HG02588 (cell line): ENCODE data around the gene SPDYE16.
"Not testable (repeated sequence)": the region's sequence is repeated elsewhere in the genome, so short reads cannot be mapped to it uniquely, and the experiment has no call there.

Experiments
- ATAC-seq: cut with Tn5 transposase; IDR thresholded peaks from one replicate; pipeline ENCODE4 v1.9.1; 2021; ENCODE audit warnings: mild to moderate bottlenecking, moderate library complexity; ENCODE audit not compliant: unreplicated experiment

SPDYE16 gene

DNA sequence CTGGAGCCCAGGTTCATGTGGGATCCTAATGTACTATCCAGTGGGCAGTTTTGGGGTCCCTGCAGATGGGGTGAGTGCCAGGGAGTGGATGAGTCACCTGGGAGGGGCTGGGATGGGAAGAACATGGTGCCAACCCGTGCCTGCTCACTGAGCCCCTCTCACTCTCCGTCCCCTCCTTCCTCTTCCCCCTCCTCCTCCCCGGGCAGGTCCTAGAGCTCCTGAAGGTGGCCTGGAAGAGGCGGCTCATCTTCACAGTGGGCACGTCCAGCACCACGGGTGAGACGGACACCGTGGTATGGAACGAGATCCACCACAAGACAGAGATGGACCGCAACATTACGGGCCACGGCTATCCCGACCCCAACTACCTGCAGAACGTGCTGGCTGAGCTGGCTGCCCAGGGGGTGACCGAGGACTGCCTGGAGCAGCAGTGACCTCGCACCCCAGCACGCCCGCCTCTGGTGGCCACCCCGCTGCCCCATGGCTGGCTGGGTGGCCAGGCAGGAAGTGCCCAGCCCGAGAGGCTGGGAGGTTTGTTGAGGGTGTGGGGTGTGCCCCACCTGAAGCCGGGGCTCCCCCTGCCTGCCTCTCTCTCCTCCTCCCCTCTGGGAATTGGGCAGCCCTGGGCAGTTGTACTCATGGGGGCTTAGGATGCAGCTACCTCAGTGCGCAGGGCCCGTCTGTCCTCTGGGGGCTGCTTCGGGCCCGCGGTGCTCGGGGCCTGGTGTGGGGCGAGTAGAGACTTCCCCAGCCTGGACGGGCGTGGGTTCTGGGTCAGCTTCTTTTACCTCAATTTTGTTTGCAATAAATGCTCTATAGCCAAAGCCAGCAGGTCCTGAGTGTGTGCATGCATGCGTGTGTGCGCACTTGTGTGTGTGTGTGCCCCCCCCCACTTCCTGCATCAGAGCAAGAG lies 37.7 kb downstream of the SPDYE16 start:
- no peak for ATAC-seq

DNA sequence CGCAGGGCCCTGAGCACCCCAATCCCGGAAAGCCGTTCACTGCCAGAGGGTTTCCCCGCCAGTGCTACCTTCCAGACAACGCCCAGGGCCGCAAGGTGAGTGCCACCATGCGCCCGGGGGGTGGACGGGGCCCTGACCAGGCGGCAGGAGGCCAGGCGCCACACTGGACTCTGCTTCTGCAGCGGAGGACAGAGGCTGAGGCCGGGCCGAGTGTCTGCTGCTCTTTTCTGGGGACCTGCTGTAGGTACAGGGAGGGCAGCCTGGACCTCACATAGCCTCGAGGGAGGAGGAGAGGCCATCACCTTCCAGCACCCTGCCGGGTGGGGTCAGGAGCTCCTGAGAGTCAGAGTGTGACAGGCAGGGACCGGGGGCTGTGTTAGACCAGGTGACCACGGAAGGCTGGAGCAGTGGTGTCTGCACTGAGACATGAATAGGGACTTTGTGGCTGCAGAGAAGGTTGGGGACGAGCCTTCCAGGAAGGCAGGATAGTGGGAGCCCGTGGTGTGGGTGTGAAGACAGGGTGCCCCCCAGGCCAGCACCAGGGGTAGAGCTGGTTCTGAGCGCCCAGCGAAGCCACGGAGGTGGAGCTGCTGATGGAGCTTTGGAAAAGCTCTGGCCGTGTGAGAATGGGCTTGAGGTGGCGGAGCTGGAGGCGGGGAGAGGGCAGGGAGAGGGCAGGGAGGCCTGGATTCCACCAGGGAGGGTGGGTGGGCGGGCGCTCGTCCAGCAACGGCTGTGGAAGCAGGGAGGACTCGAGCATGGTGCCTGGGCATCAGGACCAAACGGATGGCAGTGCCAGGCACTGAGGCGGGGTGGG lies 38.5 kb downstream of the SPDYE16 start:
- not testable (repeated sequence) for ATAC-seq

DNA sequence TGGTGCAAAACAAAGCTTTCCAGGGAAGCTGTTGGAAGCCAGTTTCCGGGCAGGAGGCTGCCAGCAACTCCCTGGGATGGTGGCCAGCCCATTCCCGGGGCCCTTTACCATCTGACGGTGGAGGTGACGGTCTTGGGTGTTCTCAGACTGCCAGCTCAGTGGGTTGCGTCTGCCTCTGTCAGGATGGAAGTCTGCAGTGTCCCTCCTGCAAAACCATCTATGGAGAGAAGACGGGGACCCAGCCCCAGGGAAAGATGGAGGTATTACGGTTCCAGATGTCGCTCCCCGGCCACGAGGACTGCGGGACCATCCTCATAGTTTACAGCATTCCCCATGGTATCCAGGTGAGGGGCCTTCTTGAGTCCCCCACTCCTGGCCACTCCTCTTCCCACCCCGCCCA lies 39.9 kb downstream of the SPDYE16 start:
- ATAC-seq = not testable (repeated sequence)

DNA sequence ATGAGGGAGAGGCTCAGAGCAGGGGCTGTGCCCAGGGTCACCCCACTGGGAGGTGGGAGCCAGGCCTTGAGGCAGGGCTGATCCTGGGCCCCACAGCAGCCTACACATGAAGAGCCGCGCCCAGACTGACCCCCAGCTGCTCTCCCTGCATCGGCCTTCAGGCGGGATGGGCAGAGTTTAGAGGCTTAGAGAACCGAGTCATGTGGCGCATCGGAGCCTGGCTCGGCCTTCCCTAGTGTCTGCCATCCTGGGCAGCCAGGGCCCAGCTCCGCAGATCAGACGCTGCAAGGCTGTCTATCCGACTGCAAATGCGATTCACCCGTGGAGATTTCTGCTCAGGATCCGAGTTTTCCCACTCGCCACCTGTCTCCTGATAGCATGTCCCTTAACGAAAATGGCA lies 40.3 kb downstream of the SPDYE16 start:
- not testable (repeated sequence) for ATAC-seq

DNA sequence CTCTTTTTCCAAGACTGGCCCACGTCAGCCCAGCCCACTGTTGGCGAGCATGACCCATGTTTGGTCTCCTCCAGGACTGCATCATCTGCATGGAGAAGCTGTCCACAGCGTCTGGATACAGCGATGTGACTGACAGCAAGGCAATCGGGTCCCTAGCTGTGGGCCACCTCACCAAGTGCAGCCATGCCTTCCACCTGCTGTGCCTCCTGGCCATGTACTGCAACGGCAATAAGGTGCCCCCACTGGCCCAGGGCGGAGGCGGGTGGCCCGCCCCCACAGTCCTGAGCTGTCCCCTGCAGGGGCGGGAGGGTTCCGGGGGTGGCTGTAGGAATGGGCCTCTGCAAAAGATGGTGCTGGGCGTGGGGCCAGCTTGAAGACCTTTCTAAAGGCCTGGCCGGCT lies 40.9 kb downstream of the SPDYE16 start:
- ATAC-seq = not testable (repeated sequence)

DNA sequence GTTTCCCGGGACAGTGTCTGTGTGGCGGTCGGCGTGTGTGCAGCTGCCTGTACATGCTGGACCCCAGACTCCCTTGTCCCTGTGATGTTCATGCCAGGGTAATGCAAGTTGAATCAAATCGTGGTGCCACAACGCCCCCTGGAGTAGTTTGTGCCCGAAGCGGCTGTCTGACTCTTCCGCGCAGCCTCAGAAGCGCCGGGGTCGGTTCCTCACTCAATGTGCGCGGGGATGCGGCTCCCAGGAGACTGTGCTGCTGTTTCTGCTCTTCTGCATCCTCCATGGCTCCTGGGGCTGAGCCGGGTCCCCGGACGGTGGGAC lies 43.2 kb downstream of the SPDYE16 start:
- ATAC-seq = not testable (repeated sequence)

DNA sequence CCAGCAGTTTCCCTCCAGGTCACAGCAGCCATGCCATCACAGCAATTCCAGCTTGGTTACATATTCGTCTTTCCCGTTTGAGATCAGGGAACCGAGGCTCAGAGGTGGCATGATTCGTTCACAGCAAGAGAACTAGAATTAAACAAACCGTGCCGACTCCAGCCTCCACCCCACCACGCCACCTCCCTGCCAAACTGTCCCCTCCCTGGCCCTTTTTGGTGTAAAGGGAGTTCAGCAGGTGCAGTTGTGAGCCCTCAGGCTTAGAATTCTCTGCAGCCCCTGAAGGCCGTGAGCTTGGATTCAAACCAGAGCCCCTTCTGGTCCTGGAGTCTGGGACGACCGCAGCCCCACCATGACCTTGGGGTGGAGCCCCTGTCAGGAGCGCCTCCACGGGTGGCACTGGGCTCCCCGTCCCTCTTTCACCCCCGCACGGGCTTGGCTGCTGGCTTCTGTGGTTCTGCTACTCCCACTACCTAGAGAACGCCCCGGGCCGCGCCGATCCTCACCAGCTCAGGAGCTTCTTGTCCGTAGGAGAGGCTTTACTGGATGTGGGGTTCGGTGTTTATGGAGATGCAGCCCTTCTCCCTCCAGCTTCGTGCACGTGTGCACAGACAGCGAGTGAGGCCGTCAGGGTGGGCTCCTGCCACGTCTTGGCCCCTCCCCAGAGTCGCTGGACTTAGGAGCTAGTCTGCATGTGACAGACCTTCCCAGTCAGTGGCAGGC lies 43.7 kb downstream of the SPDYE16 start:
- not testable (repeated sequence) for ATAC-seq

DNA sequence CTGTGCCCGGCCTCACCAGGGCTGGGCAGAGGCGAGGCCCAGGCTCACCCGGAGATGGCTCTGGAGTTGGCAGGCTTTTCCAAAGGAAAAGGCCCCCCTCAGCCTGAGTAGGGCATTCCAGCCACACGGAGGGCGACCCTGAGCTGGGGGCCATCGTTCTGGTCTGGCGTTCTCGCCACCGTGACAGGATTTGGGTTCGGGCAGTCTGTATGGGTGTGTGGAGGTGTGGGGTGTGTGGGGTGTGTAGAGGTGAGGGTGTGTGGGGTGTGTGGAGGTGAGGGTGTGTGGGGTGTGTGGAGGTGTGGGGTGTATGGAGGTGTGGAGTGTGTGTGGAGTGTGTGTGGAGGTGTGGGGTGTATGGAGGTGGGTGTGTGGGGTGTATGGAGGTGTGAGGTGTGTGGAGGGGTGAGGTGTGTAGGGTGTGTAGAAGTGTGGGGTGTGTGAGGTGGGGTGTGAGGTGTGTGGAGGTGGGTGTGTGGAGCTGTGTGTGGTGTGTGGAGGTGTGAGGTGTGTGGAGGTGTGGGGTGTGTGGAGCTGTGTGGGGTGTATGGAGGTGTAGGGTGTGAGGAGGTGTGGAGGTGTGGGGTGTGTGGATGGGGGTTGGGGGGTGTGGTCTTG lies 44.4 kb downstream of the SPDYE16 start:
- not testable (repeated sequence) for ATAC-seq

DNA sequence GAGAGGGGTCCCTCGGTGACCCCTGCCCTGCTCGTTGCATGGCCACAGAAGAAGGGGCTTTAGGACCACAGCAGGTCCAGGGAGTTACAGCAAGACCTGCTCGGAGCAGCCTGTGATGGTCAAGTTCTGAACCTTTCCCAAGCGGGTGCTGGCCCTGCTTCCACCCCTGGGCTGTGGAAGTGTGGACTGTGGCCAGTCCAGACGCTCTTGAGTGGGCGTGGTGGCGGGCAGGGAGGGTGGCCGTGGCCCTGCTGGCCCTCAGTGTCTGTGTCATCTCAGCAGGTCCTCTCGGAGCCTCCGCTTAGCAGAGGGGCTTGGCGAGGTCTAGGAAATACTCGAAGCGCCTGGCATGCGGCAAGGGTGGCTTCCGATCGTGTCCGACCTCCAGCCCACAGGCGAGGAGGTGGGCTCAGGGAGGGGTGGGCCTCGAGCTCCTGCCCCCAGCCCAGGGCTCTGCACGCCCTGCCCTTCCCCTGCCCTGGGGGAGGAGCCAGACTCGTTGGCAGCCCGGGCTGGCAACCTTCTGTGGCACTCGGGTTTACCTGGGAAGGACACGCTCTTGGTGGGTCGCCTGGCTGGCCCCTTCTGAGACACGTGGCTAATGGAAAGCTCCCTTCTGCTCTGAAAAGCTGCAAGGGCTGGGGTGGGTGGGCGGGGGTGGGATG lies 45.0 kb downstream of the SPDYE16 start:
- ATAC-seq = not testable (repeated sequence)

DNA sequence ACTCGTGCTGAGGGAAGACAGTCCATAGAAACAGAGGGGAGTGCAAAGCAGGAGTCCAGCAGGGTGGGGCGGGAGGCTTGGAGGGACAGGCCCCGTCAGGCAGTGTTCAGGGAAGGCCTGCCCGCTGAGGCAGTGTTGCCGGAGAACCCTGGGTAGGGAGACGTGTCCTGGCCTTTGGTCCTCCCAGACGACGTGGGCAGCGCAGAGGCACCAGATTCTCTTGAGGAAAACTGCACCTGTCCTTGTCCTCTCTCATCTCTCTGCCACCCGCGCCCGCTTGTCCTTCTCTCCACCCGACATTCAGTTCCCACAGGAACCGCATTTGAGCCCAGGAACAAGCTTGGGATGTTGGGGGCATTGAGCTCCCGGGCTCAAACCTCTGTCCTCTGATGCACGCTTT lies 47.4 kb downstream of the SPDYE16 start:
- ATAC-seq = not testable (repeated sequence)

DNA sequence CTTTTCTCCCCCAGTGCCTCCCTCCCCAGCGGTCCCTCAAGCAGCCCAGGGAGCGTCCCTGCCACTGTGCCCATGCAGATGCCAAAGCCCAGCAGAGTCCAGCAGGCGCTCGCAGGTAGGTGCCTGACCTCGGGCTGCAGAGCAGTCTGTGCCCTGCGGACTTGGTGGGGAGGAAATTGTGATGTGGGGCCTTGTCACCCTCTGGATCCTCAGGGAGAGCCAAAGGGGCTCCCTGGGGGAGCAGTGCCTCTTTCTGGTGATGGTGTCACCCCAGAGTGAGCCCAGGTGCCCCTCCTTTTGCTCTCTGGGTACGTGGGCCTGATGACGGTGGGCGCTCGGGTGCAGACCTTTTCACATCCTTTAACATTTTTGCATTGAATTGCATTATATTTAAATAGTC lies 51.0 kb downstream of the SPDYE16 start:
- ATAC-seq = not testable (repeated sequence)

DNA sequence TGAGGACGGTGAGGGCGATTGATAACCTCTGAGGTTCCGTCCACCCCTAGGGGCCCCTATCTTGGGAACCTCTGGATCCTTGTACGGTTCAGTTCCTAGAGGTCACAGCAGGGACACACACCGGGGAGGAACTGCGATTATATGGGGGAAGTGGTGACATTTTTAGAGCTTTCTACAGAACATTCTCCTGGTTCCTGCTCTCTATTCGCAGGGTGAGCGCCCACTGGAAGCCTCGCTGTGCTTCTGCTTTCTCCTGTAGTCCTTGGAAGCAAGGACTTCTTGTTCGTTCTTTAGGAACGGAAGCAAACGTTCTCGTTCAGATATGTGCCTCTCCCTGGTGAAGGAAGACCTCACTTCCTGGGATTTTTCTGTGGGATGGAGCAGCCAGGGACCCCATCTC lies 55.1 kb downstream of the SPDYE16 start:
- not testable (repeated sequence) for ATAC-seq

DNA sequence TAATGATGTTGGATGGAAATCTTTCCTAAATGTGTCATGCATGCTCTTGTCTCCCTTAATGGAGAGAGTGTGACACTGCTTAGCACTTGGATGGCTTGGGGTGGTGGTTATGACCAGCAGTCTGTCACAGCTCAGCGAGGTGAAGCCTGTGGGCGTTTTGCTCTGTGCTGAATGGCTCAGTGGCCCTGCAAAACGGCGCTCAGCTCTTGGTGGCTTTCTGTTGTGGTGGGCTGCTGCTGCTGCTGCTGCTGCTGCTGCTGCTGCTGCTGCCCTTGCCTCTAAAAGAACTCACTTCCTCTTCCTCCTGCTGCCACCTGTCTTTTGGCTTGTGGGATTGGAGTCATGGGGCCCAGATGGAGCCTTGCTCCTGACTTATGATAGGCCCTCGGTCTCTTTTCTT lies 56.5 kb downstream of the SPDYE16 start:
- peak; percentile 97 for ATAC-seq

DNA sequence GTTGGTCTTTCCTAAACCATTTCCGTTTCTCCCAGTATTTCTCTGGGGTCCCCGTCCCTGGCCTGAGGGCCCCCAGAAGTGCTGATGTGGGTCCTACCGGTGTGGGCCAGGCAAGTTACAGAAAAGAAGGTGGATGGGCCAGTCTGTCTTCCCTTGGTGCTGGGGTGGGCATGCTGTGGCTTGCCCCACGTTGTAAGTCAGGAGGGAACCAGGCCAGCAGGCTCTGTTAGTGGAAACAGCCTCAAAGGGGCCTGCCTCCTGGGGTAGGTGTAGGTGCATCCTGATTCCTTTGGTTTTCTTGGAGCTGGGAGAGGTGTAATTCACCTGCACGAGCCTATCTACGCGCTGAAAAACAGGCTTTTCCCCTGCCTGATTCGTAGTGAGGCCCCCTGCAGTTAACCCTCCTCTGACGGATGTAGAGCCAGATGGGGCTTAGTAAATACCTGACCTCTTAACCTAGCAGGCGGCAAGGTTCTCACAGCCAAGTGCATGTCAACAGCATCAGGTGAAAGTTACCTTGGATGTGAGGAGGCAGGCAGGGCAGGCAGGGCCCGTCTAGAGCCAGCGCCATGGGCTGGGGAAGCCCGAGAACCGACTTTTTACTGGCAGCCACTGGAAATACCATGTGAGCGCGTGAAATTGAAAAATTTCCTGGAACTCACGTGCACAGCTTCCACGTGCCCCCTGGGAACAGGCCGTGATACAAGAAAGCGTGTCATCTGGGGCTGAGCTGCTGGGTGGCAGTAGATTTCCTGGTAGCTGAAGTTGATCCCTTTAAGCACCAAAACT lies 57.1 kb downstream of the SPDYE16 start:
- peak; percentile 5 for ATAC-seq

DNA sequence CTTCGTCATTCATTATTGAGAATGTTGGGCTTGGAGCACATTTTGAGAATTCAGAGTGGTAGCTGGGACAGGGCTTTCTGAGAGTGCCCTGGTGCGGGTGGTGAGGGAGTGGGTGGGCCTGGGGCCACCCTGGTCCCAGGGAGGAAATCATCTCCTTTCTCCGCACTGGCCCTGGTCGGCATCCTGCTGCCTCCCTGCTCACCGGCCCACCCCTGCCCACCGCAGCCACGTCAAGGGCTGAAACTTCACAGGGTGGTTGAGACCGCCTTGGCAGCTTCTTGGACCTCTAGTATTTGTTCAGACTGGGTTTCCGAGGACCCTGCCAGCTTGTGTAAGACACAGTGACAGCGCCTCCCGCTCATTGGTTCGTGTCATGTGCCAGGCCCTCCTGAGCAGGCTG lies 58.6 kb downstream of the SPDYE16 start:
- ATAC-seq = not testable (repeated sequence)

DNA sequence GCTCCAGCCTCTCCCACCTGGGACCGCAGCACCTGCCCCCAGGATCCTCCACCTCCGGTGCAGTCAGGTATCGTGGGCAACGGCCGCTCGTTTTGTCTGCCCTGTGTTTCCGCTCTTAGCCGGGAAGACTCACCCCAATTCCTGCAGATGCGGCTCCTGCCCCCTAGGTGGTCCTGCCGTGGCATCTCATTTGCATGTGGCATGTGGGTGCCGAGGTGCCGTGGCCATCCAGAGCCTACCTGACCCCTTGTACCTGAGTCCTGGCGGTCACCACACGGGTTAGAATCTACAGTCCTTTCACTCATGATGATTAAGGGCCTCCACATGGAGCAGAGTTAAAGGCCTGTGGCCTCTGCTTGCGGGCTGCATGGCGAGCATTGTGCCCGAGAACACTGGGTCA lies 60.0 kb downstream of the SPDYE16 start:
- not testable (repeated sequence) for ATAC-seq

DNA sequence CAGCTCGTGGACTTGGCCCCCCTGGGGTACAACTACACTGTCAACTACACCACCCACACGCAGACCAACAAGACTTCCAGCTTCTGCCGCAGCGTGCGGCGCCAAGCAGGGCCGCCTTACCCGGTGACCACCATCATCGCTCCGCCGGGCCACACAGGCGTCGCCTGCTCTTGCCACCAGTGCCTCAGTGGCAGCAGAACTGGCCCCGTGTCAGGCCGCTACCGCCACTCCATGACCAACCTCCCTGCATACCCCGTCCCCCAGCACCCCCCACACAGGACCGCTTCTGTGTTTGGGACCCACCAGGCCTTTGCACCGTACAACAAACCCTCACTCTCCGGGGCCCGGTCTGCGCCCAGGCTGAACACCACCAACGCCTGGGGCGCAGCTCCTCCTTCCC lies 60.4 kb downstream of the SPDYE16 start:
- ATAC-seq = not testable (repeated sequence)
